Mesothelial cell of epicardium (in vitro differentiated cells): Measurements from ENCODE around the gene FAM184A. TPM values are rescaled to one million over a fixed set of nuclear protein-coding genes. Genes with fewer than 3 reads are reported as not detected.

Experiments used
- DNase-seq, 2 experiments: peaks; one replicate each; pipeline ENCODE4 v3.0.0; 2021; ENCODE audit warnings: low spot score in 2 of 2; ENCODE audit not compliant: unreplicated experiment in 2 of 2
- H3K27ac Mint-ChIP-seq: 2 replicates; pipeline ENCODE4 v1.8.0; 2021; ENCODE audit warnings: mixed read lengths
- H3K27me3 Mint-ChIP-seq: 2 replicates; pipeline ENCODE4 v1.8.0; 2021; ENCODE audit warnings: low read depth, mixed read lengths
- H3K36me3 Mint-ChIP-seq: 2 replicates; pipeline ENCODE4 v1.8.0; 2021; ENCODE audit warnings: mixed read lengths
- H3K4me1 Mint-ChIP-seq: 2 replicates; pipeline ENCODE4 v1.8.0; 2021; ENCODE audit warnings: mixed read lengths
- H3K4me3 Mint-ChIP-seq: 2 replicates; pipeline ENCODE4 v1.8.0; 2021; ENCODE audit warnings: mild to moderate bottlenecking, moderate library complexity, mixed read lengths
- H3K9me3 Mint-ChIP-seq: 2 replicates; pipeline ENCODE4 v1.8.0; 2021; ENCODE audit warnings: mixed read lengths
- total RNA-seq: library from RNA; stranded (reverse); gene quantifications from 3 replicates; pipeline ENCODE4 v1.2.1, GENCODE V29; 2021
- TF ChIP-seq, protein P1 (sequence below): fragments of 200-600 bp; sonication (generic); IDR thresholded peaks from one replicate; pipeline ENCODE4 v1.5.0; 2021; ENCODE audit warnings: antibody characterized with exemption; ENCODE audit not compliant: unreplicated experiment

The FAM184A gene
- total RNA-seq, 1 donor from 2014 or later: 4.1 TPM

DNA sequence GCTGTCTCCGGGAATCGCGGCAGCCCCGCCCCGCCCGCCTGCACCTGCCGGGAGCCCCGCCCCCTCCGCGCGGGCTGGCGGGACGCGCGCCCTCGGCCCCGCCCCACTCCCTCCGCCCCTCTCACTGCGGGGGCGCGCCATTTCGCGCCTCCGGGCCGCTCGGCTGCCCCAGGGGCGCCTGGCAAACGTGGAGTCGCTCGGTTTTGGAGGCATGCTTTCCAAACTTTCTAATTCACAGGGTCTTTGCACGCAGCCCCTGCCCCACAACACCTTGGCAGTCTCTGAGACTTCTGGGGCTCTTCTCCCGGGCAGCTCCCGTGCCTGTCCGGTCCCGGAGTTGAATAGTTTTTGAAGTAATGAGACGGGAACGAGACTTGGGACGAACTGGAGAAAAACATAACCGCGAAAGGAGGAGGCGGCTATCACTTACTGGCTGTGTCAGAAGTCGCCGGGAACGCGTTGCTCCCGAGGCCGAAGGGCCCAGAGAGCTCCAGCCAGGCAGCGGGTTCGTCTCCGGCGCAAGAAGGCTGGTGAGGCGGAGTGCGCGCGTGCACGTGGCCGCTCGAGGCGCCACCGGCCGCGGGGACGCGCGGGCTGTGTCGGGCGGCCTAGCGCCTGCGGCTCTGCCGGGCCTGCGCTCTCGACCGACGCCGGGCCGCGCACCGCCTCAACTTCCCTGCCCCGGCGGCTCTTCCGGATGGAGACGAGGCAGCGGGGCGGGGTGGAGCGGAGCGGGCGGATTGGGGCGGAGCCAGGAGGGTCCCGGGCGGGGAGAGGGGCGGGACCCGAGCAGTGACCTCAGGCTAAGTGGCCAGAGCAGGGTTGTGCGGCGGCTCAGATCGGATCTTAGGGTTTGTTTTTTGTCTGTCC, 143.8 kb downstream of the FAM184A start, which contains the start of gene MCM9:
Gene MCM9 (minus strand): TSS at position 699 of the 870 bp plus-strand sequence. CDS start 3,436 bp downstream, outside the sequence.
- Mint-ChIP-seq H3K27ac (peak within 1 kb of the TSS; percentile 96), H3K27me3 (no peaks in the 10 kb centered on the region), H3K36me3 (peaks cover 8% of the 10 kb centered on the region), H3K4me3 (peak within 1 kb of the TSS; percentile 93), H3K9me3 (no peaks in the 10 kb centered on the region), H3K4me1 (peaks cover 18% of the 10 kb centered on the region)
- DNase-seq: peak; percentile 74 to 85
- TF ChIP-seq, protein P1, sequence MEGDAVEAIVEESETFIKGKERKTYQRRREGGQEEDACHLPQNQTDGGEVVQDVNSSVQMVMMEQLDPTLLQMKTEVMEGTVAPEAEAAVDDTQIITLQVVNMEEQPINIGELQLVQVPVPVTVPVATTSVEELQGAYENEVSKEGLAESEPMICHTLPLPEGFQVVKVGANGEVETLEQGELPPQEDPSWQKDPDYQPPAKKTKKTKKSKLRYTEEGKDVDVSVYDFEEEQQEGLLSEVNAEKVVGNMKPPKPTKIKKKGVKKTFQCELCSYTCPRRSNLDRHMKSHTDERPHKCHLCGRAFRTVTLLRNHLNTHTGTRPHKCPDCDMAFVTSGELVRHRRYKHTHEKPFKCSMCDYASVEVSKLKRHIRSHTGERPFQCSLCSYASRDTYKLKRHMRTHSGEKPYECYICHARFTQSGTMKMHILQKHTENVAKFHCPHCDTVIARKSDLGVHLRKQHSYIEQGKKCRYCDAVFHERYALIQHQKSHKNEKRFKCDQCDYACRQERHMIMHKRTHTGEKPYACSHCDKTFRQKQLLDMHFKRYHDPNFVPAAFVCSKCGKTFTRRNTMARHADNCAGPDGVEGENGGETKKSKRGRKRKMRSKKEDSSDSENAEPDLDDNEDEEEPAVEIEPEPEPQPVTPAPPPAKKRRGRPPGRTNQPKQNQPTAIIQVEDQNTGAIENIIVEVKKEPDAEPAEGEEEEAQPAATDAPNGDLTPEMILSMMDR: no peak

DNA sequence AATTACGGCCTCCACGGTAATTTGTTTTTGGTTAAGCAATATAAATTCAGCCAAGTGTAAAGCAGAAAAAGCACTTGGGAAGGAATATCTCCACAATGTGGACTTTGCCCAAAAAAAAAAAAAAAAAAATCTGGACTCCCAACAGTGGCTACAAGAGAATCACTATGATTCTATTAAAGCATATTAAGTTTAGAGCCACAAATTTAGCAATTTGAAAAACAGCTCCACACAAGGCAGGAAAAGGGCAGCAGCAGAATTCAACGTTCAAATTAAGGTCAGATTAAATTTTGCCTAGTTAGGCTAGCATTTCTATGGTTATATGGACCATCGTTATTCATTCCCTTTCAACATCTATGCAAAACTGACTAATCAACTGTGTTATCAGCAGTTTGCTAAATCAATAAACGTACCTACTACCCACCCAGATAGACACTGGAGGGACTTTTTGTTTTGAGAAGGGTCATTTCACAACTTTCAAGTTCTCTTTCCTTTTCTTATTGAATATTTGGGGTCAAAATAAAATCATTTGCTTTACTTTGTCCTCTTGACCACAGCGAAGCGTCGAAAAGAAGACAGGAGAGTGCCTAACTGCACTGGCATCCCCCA, 144.5 kb downstream of the FAM184A start:
- no peak for DNase-seq
- H3K4me1 Mint-ChIP-seq: peaks cover 18% of the 10 kb centered on the region
- no peaks in the 10 kb centered on the region for H3K27me3 Mint-ChIP-seq
- no peaks in the 10 kb centered on the region for H3K9me3 Mint-ChIP-seq
- TF ChIP-seq, protein P1: no peak
- H3K27ac Mint-ChIP-seq: peak overlapping the region; percentile 78
- peak overlapping the region; percentile 93 for H3K4me3 Mint-ChIP-seq
- H3K36me3 Mint-ChIP-seq: peaks cover 8% of the 10 kb centered on the region

DNA sequence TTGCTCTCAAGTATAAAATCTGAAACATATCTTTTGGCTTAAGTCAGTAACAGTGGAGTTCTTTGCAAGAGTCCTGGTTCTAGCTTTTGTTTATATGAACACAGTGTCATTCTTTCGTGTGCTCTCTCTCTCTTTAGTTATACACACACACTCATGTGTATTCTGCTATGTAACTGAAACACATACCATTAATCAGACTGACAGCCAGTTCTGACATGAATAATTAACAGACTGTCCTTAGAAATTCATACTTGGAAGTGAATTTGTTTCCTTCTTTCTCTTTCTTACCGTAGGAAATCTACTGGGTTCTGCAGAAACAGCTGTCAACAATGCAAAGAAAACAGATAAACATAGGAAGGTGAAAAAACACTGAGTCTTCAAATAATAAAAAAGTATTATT, 146.0 kb downstream of the FAM184A start:
- H3K36me3 Mint-ChIP-seq: peaks cover 14% of the 10 kb centered on the region
- peaks cover 18% of the 10 kb centered on the region for H3K4me1 Mint-ChIP-seq
- DNase-seq: no peak
- H3K27me3 Mint-ChIP-seq: no peaks in the 10 kb centered on the region
- no peak overlapping the region for H3K27ac Mint-ChIP-seq
- TF ChIP-seq, protein P1: no peak
- H3K4me3 Mint-ChIP-seq: no peak overlapping the region
- H3K9me3 Mint-ChIP-seq: no peaks in the 10 kb centered on the region

DNA sequence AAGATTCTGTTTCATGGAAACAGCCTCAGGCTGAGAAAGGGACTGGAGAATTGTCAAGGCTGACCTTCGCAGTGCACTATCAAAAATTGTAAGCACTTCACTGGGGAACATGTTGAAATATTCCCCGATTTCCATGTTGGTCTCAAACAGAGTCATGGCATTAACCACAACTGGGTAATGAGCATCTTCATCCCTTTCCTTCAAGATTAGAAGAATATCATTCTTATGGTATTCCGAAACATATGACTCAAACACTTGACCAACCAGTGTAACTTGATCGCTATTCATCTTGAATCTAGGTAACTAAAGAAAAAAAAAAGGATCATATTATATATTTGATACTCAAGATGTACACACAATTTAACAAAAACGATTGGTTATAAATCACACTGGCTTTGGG, 147.0 kb downstream of the FAM184A start:
- H3K4me3 Mint-ChIP-seq: no peak overlapping the region
- H3K27me3 Mint-ChIP-seq: no peaks in the 10 kb centered on the region
- H3K9me3 Mint-ChIP-seq: no peaks in the 10 kb centered on the region
- H3K27ac Mint-ChIP-seq: no peak overlapping the region
- TF ChIP-seq, protein P1: no peak
- H3K36me3 Mint-ChIP-seq: peaks cover 17% of the 10 kb centered on the region
- peaks cover 18% of the 10 kb centered on the region for H3K4me1 Mint-ChIP-seq
- DNase-seq: no peak

DNA sequence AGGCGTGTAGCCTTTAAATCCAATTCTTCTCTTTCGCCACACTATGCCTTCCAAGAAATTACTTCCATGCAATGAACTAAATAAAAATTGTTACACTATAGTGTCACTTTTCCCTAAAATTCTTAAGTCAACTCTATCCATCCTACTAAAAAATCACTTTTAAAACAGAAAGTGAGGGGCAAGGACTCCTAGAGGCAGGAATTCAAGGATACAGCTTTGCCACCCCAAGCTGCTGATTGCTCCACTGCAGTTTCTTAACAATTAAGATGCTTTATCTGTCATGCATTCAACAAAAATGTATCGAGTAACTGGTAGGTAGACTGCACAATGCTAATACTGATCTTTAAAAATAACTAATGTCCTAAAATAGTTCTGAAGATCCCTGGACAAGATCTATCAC, 147.8 kb downstream of the FAM184A start:
- Mint-ChIP-seq H3K27ac (no peak overlapping the region), H3K27me3 (no peaks in the 10 kb centered on the region), H3K4me3 (no peak overlapping the region), H3K9me3 (no peaks in the 10 kb centered on the region), H3K36me3 (peaks cover 21% of the 10 kb centered on the region), H3K4me1 (peaks cover 15% of the 10 kb centered on the region)
- TF ChIP-seq, protein P1: no peak
- DNase-seq: no peak
